Keratinocyte (primary cell): ENCODE results near the gene SENP8. TPM values are rescaled to one million over a fixed set of nuclear protein-coding genes. Genes with fewer than 3 reads are reported as not detected.
"Not testable (repeated sequence)": the region's sequence is repeated elsewhere in the genome, so short reads cannot be mapped to it uniquely, and the experiment has no call there.

Experiments used
- DNase-seq: peaks from one replicate; pipeline ENCODE4 v3.0.0-alpha.2; 2011; ENCODE audit warnings: low read depth, missing footprints, low spot score
- FAIRE-seq: peaks from 2 replicates; lab custom pipeline; 2011; peaks lifted over from hg19 to GRCh38; lab: Jason Lieb, UNC
- H2AFZ ChIP-seq: 2 replicates; pipeline ENCODE4 v1.6.0; 2012; ENCODE audit warnings: low read length, control low read depth, inconsistent platforms; ENCODE audit not compliant: control insufficient read depth
- H3K27ac ChIP-seq: 2 replicates; pipeline ENCODE4 v1.5.1; 2011; ENCODE audit warnings: low read length; ENCODE audit not compliant: control insufficient read depth, insufficient read depth
- H3K27me3 ChIP-seq: 3 replicates; pipeline ENCODE4 v1.6.0; 2011; ENCODE audit warnings: low read length; ENCODE audit not compliant: control insufficient read depth, insufficient read depth; ENCODE audit errors: extremely low read depth
- H3K36me3 ChIP-seq, 2 experiments: 2 replicates in 1 of 2; 3 replicates in 1 of 2; pipeline ENCODE4 v1.5.1; 2011; ENCODE audit warnings: low read length in 2 of 2, mild to moderate bottlenecking in 1 of 2; ENCODE audit not compliant: control insufficient read depth in 2 of 2, insufficient read depth in 2 of 2; ENCODE audit errors: extremely low read depth in 1 of 2
- H3K4me1 ChIP-seq: 3 replicates; pipeline ENCODE4 v1.5.1; 2011; ENCODE audit warnings: low read length; ENCODE audit not compliant: control insufficient read depth, insufficient read depth; ENCODE audit errors: extremely low read depth
- H3K4me2 ChIP-seq: 3 replicates; pipeline ENCODE4 v1.6.0; 2011; ENCODE audit warnings: low read depth, low read length; ENCODE audit not compliant: control insufficient read depth, insufficient read depth; ENCODE audit errors: extremely low read depth
- H3K4me3 ChIP-seq, 3 experiments: fragments of 200-600 bp in 1 of 3; sonication (generic) in 1 of 3; 2 replicates in 2 of 3; 3 replicates in 1 of 3; pipeline ENCODE4 v1.5.1; 2011 to 2016; ENCODE audit warnings: low read length in 3 of 3, mild to moderate bottlenecking in 3 of 3, control low read depth in 2 of 3, inconsistent platforms in 1 of 3, low read depth in 1 of 3, mixed read lengths in 1 of 3, mixed run types in 1 of 3, moderate library complexity in 1 of 3; ENCODE audit not compliant: control insufficient read depth in 2 of 3, insufficient read depth in 2 of 3; ENCODE audit errors: extremely low read depth in 1 of 3
- H3K79me2 ChIP-seq: 2 replicates; pipeline ENCODE4 v1.6.0; 2012; ENCODE audit warnings: low read length; ENCODE audit not compliant: control insufficient read depth, insufficient read depth
- H3K9ac ChIP-seq: 3 replicates; pipeline ENCODE4 v1.6.0; 2011; ENCODE audit warnings: low read length; ENCODE audit not compliant: control insufficient read depth, insufficient read depth; ENCODE audit errors: extremely low read depth
- H3K9me1 ChIP-seq: 3 replicates; pipeline ENCODE4 v1.6.0; 2011; ENCODE audit warnings: low read length; ENCODE audit not compliant: control insufficient read depth, insufficient read depth; ENCODE audit errors: extremely low read depth
- H3K9me3 ChIP-seq: 2 replicates; pipeline ENCODE4 v1.5.1; 2012; ENCODE audit warnings: low read depth, low read length; ENCODE audit not compliant: control insufficient read depth
- H4K20me1 ChIP-seq: 3 replicates; pipeline ENCODE4 v1.6.0; 2011; ENCODE audit warnings: low read length; ENCODE audit not compliant: control insufficient read depth, insufficient read depth; ENCODE audit errors: extremely low read depth
- CTCF ChIP-seq, 3 experiments: IDR thresholded peaks in 1 of 3; conservative IDR thresholded peaks in 1 of 3; optimal IDR thresholded peaks in 1 of 3; 2 replicates in 2 of 3; 3 replicates in 1 of 3; pipeline versions ENCODE3 to v1.5.1; 2011; ENCODE audit warnings: low read length in 3 of 3, mild to moderate bottlenecking in 3 of 3, moderate library complexity in 2 of 3, control low read depth in 1 of 3, inconsistent platforms in 1 of 3; ENCODE audit not compliant: insufficient read depth in 2 of 3; ENCODE audit errors: extremely low read depth in 1 of 3
- EZH2 ChIP-seq: IDR thresholded peaks from one replicate; pipeline ENCODE4 v1.6.1; 2012; ENCODE audit warnings: inconsistent platforms, mild to moderate bottlenecking, low read length, moderate library complexity
- dilution Hi-C: fragments of 300-500 bp; cut with MboI; formaldehyde crosslinking; loops from one replicate; pipeline ENCODE4 v1.7.0; 2020; ENCODE audit warnings: low sequenced_read_pairs; ENCODE audit not compliant: extremely low pct_ligation_motif_present
- polyA plus RNA-seq, 5 experiments: library from polyadenylated mRNA; depleted of rRNA in 3 of 5; stranded (reverse) in 3 of 5; stranded (forward) in 1 of 5; unstranded in 1 of 5; fragments of >200 nt; gene quantifications; 1 replicate in 1 of 5; 2 replicates in 3 of 5; 3 replicates in 1 of 5; pipeline versions ENCODE4 v1.2.1 to v1.2.3, GENCODE V29; 2011 to 2012; ENCODE audit warnings: missing spikeins in 2 of 5, low read depth in 1 of 5, low replicate concordance in 1 of 5

The SENP8 gene
- polyA plus RNA-seq, 1 donor (not counting 4 experiments of a cell fraction or from before 2014, with no cell fraction given) = 6.0 TPM

DNA sequence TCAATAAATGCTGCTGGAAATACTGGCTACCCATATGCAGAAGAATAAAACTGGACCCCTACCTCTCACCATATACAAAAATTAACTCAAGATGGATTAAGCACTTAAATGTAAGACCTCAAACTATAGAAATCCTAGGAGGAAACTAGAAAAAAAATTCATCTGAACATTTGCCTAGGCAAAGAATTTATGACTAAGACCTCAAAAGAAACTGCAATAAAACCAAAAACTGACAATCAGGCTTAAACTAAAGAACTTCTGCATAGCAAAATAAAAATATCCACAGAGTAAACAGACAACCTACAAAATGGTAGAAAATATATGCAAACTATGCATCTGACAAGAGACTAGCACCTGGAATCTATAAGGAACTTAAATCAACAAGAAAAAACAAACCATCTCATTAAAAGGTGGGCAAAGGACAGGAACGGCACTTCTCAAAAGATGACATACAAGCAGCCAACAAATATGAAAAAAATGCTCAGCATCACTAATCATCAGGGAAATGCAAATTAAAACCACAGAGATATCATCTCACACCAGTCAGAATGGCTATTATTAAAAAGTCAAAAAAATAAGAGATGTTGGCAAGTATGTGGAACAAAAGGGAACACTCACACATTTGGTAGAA, 47.3 kb upstream of the SENP8 start:
- DNase-seq = no peak
- no peaks in the 10 kb centered on the region for H3K9me1 ChIP-seq
- H3K9me3 ChIP-seq = no peaks in the 10 kb centered on the region
- no peak overlapping the region for H2AFZ ChIP-seq
- TF ChIP-seq EZH2 (no peak), CTCF (optimal IDR thresholded peaks at IDR 0.05 in 1 of 3, IDR thresholded peaks at IDR 0.05 in 1 of 3, conservative IDR thresholded peaks at IDR 0.05 in 1 of 3; ENCODE audit: extremely low read depth in 1 of 3, insufficient read depth in 2 of 3, low read length in 3 of 3) (no peak)
- no peaks in the 10 kb centered on the region for H3K36me3 ChIP-seq
- no peak overlapping the region for H3K4me2 ChIP-seq
- H3K27ac ChIP-seq = no peak overlapping the region
- no peak for FAIRE-seq
- H4K20me1 ChIP-seq = no peaks in the 10 kb centered on the region
- no peak overlapping the region for H3K4me3 ChIP-seq
- H3K9ac ChIP-seq = no peak overlapping the region
- H3K4me1 ChIP-seq = no peaks in the 10 kb centered on the region
- H3K27me3 ChIP-seq = no peaks in the 10 kb centered on the region
- dilution Hi-C loops = no loop called here
- H3K79me2 ChIP-seq = peaks cover 4% of the 10 kb centered on the region

DNA sequence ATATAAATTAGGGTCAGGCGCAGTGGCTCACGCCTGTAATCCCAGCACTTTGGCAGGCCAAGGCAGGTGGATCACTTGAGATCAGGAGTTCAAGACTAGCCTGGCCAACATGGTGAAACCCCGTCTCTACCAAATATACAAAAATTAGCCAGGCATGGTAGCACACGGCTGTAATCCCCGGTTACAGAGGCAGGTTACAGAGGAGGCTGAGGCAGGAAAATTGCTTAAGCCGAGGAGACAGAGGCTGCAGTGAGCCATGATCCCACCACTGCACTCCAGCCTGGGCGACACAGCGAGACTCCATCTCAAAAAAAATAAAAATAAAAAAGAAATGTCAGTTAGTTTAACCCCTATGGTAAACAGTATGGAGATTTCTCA, 46.8 kb upstream of the SENP8 start:
- H3K9ac ChIP-seq, H3K36me3 ChIP-seq, dilution Hi-C loops, H3K4me3 ChIP-seq, H3K27me3 ChIP-seq, H3K27ac ChIP-seq, FAIRE-seq, H2AFZ ChIP-seq, DNase-seq, H3K9me1 ChIP-seq, H3K79me2 ChIP-seq, H4K20me1 ChIP-seq, H3K4me1 ChIP-seq, H3K4me2 ChIP-seq, H3K9me3 ChIP-seq: not testable (repeated sequence)
